Stimulated activated CD8-positive, alpha-beta memory T cell treated with anti-CD3 and anti-CD28 coated beads, Interleukin-4, amount 100 ng/mL, for 24 hours (primary cell): Measurements from ENCODE around the gene ASPG.
"Not testable (repeated sequence)": the region's sequence is repeated elsewhere in the genome, so short reads cannot be mapped to it uniquely, and the experiment has no call there.

Experiments
- DNase-seq: peaks from one replicate; pipeline ENCODE4 v3.0.0-alpha.2; 2020; ENCODE audit warnings: low read depth

The ASPG gene

DNA sequence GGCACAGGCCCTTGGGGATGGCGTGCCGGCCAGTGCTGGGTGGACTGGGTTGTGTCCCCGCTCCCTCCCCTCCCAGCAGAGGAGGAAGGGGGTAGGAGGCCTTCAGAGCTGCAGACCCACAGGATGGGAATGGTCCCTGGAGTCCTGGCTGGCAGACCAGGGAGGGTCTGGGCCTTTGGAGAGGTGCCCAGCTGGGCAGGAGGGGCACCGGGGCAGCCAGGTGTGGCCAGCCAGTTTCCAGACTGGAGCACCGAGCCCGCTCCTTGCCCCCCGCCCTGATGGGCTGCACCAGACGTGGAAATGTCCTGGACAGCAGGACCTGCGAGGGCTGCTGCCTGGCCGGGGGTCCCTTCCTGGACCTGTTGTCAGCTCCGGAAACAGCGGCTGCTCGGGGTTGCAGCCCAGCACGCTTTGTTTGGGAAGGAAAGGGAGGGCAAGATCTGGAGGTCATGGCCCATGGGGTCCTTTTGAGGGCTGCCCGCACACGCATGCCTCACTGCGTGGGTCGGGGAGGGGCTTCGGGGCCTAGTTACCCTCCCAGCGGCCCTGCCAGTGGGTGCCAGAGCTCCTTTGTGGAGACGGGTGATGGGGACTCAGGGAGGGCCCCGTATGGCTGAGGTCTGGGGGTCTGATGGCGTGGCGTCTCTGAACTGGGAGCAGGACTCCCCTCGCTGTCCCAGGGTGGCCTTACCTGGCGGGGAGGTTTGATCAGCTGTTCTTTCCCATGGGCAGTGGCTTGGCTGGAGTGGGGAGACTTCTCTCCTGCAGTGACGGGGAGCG is 62.0 kb downstream of the ASPG start:
- no peak for DNase-seq

DNA sequence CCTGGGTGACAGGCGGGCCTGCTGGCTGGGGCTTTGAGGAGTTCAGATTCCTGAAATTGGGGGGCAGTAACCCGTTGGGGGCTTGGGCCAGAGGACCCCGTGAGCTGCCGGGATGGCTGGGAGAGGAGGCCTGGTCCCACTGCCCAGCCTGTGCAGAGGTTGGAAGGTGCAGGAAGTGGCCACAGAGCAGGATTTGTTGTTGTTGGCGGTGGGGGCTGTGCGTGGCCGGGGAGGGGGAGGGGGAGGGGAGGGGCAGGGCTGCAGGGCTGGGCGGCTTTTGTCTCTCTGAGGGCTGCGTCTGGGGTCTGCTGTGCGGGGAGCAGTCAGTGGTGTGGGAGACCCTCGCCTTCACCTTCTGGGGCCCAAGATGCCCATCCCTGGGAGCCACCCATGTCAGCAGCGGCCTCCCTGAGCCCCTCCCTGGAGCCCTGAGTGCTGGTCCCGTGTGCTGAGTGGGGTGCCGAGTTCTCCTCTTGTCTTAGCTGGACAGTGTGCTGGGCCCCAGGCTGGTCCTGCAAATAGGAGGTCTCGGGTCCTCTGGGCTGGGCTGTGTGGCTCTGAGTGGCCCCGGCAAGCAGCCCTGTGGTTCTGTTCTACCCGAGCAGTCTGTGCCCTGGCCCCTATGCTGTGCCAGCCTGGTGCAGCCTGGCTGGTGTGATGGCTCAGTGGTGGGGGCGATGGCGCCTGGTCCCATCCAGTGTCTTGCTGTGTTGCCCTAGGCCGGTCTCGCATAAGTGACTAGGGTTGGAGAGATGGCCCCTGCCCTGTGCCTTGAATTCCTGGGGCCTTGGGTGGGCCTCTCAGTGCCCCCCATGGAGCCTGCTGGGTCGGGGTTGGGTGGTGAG is 63.2 kb downstream of the ASPG start:
- DNase-seq, result no peak

- DNase-seq, result no peak
Observed at GRCh38 chr14:104149278-104149595, 63.7 kb downstream of the ASPG start.

DNA sequence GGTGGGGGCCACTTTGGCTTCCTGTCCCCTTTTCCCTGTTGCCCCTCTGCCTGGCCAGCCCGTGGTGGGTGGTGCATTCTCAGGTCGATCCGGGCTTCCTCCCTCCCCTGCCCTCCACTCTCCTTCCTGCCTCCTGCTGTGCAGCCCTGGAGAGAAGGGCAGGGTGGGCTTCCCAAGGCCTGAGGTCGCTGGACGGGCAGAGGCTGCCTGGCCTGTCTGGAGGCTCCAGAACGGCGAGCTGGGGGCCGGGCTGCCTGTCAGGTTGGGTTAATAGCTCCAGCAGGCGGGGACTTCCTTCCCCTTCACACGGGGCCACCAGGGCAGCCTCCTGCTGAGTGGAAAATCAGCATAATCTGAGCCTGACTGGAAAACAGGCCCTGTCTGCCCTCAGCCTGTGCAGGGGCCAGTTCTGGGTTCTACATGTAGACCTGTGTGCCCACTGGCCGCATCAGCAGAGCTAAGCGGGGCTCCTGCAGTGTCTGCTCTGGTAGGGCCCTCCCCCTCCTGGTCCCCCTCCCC is 64.2 kb downstream of the ASPG start:
- DNase-seq, result no peak

- DNase-seq, result no peak
Observed at GRCh38 chr14:104150136-104151025, 64.9 kb downstream of the ASPG start.

DNA sequence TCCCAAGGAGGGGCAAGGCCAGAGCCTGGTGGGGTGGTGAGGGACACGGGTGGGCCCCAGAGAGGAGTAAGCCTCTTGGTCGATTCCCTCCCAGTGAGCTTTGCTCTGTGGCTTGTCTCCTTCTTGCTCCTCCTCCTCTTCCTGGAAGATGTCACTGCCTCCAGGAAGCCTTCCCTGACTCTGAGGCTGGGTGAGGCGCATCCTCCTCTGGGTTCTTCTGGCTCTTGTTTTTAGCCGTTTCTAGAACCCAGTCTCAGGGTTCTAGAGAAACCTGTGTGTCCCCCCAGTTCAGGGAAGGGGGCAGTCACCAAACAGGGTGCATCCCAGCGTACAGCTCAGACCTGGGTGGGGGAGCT is 65.5 kb downstream of the ASPG start:
- DNase-seq, result no peak

GRCh38 chr14:104151566-104152245 is 66.2 kb downstream of the ASPG start:
- DNase-seq, result no peak

DNA sequence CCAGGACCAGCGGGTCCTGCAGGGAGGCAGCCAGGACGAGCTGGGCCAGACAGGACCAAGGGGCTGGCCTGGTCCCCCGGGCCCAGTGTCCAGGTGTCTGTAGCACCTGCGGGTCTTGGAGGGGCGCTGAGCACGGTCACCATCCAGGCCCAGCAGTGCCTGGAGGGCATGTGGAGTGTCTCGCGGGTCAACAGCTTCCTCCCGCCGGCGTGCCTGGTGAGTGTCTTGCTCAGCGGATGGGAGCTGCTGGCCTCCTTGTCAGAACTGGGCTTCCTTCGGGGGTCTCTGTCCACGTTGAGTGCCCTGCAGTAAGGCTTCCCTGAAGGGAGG is 66.7 kb downstream of the ASPG start:
- DNase-seq, result no peak

DNA sequence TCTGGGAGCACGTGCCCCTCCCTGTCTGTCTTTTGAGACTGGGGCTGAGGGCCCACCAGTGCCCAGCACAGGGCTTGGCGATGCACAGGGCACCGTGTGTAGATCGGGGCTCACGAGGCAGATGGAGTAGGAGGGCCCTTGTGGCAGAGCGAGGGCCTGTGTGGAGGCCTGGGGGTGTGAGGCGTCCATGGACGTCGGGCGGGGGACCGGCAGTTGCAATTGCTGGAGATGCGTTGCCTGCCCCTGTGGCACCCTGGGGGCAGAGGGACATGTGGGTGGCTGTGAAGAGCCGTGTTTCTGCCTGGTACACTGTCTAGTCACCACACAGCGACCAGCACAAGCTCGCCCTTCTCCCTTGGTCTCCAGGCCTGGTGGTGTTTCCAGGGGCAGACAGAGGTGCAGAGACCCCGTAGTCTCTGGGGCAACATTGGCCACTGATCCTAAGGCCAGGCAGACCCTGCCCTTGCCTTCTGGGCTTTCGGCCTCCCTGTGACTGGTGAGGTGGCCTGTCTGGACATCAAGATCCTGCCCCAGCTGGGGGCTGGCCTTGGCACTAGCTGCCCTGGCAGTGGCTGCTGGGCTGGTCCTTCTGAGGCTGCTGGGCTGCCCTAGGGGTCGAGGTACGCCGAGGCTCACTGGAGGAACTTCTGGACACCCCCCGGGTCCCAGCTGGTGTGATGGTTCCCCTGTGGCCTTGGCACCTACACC is 67.3 kb downstream of the ASPG start:
- no peak for DNase-seq

DNA sequence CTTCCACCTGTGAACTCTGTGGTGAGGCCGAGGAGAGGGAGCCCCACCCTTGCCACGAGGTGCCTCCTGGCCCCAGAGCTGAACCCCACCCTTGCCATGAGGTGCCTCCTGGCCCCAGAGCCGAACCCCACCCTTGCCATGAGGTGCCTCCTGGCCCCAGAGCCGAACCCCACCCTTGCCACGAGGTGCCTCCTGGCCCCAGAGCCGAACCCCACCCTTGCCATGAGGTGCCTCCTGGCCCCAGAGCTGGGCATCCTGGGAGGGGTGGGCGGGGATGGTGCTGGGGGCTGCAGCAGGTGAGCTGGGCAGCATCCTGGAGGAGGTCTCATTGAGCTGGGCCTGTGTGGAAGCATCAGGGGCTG is 67.9 kb downstream of the ASPG start:
- DNase-seq, result not testable (repeated sequence)

- DNase-seq, result no peak
Observed at GRCh38 chr14:104154246-104154645, 68.7 kb downstream of the ASPG start.

- DNase-seq, result no peak
Observed at GRCh38 chr14:104155513-104155912, 70.0 kb downstream of the ASPG start.

DNA sequence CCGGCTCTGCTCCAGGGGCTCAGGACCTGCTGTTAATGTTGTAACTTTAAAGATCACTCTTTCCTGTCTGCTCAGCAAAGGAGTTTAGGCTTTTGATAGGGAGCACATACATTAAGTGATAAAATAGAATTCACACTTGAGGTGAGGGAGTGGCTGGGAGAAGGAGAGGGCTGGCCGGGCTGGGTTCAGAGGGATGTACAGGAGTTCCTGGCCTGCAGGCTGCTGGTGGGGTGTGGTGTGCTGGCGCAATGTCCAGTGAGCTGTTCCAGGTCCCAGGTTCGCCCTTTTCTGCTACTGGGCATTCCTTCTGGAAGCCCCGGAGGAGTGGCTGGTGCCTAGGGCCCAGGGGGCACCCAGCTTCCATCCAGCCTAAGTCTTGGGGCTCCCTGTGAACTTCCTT is 70.6 kb downstream of the ASPG start:
- no peak for DNase-seq

GRCh38 chr14:104157016-104157928 is 71.8 kb downstream of the ASPG start:
- DNase-seq, result no peak

DNA sequence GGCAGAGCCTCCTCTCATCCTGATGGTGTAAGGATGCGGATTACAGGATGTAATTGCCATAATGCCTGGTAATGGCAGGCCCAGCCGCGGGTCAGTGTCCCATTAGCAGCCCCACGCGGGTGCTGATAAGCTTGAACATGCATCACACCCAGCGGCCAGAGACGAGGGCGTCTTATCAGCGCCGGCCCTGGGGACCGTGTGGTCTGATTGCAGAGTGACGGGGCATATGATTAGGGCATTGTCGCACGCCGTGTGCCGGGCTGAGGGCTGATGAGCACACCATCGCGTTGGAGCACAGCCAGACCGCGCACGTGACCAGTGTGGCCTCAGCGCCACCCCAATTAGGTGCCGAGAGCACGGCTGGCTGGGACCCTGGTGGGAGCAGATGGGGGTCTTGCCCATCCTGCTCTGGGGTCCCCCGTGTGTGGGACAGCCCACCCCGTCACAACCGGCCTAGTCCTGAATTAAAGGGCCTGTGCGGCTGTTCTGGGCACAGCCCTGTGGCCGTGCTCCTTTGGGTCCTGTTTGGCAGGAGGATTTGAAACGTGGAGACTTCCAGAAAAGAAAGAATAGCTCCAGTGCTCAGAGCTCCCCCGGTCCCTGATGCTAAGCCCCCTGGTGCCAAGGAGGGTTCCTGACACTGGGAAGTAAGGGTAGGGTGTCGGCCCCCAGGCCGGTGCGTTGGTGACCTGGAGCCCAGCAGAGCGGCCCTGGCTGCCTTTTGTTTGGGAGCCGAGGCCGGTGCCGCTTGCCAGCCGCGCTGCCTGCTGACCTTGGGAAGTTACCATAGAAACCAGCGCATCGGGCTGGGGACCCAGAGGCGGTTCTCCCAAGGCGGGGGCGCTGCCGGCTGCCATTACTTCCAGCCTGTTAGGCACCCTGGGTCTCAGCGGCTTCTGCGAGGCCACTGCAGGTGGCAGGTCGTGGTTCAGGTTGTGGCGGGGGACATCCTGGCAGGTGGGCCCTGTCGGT is 73.6 kb downstream of the ASPG start:
- no peak for DNase-seq

GRCh38 chr14:104159990-104160389 is 74.5 kb downstream of the ASPG start:
- no peak for DNase-seq

- no peak for DNase-seq
Observed at GRCh38 chr14:104161602-104162367, 76.3 kb downstream of the ASPG start.

GRCh38 chr14:104162495-104162894 is 77.0 kb downstream of the ASPG start:
- DNase-seq, result no peak
